GM19035 (cell line): ENCODE data around the gene FGF21.
"Not testable (repeated sequence)": the region's sequence is repeated elsewhere in the genome, so short reads cannot be mapped to it uniquely, and the experiment has no call there.

Experiments used
- ATAC-seq: cut with Tn5 transposase; IDR thresholded peaks from one replicate; pipeline ENCODE4 v1.9.1; 2021; ENCODE audit not compliant: unreplicated experiment

FGF21 gene

GRCh38 chr19:48751845-48752495 lies 3.4 kb upstream of the FGF21 start:
- no peak for ATAC-seq

- no peak for ATAC-seq
These were observed 2.6 kb upstream of the FGF21 start, which contains the start of gene FUT1 for GRCh38 chr19:48752496-48753365. FUT1 (minus strand) TSS chr19:48752641; CDS start chr19:48751281, 1,360 bp downstream.

GRCh38 chr19:48755787-48756186 lies 463 bp downstream of the FGF21 start:
- no peak for ATAC-seq

- ATAC-seq = no peak
These were observed 888 bp downstream of the FGF21 start for GRCh38 chr19:48756212-48756611.

GRCh38 chr19:48756686-48757085 lies 1.4 kb downstream of the FGF21 start:
- no peak for ATAC-seq

- ATAC-seq = no peak
These were observed 1.9 kb downstream of the FGF21 start for GRCh38 chr19:48757089-48757675.

- no peak for ATAC-seq
These were observed 2.4 kb downstream of the FGF21 start for GRCh38 chr19:48757741-48758144.

GRCh38 chr19:48760504-48761205 lies 5.3 kb downstream of the FGF21 start:
- no peak for ATAC-seq

- not testable (repeated sequence) for ATAC-seq
These were observed 10.5 kb downstream of the FGF21 start for GRCh38 chr19:48765816-48766215.

- ATAC-seq = not testable (repeated sequence)
These were observed 12.9 kb downstream of the FGF21 start for GRCh38 chr19:48768171-48768753.

- ATAC-seq = no peak
These were observed 13.8 kb downstream of the FGF21 start for GRCh38 chr19:48768994-48769713.

GRCh38 chr19:48770266-48770665 lies 14.9 kb downstream of the FGF21 start:
- no peak for ATAC-seq

GRCh38 chr19:48770734-48771472 lies 15.6 kb downstream of the FGF21 start:
- no peak for ATAC-seq

- ATAC-seq = no peak
These were observed 17.2 kb downstream of the FGF21 start for GRCh38 chr19:48772503-48772953.

- no peak for ATAC-seq
These were observed 21.8 kb downstream of the FGF21 start for GRCh38 chr19:48777139-48777538.

- ATAC-seq = no peak
These were observed 22.4 kb downstream of the FGF21 start for GRCh38 chr19:48777720-48778119.

- ATAC-seq = no peak
These were observed 24.3 kb downstream of the FGF21 start for GRCh38 chr19:48779636-48780035.

- no peak for ATAC-seq
These were observed 25.5 kb downstream of the FGF21 start for GRCh38 chr19:48780631-48781391.

GRCh38 chr19:48784527-48784926 lies 29.2 kb downstream of the FGF21 start:
- ATAC-seq = no peak
